ENCODE data around the gene CYP3A4.

- TF ChIP-seq POLR2AphosphoS5 (IDR thresholded peaks at IDR 0.05) (no peak), CTCF (IDR thresholded peaks at IDR 0.05) (no peak)
Measured at GRCh38 chr7:99786726-99787335, 2.8 kb upstream of the CYP3A4 start.
